Measurements from ENCODE around the gene ISCA2. TPM values are rescaled to one million over a fixed set of nuclear protein-coding genes. Genes with fewer than 3 reads are reported as not detected.
"Not testable (repeated sequence)": the region's sequence is repeated elsewhere in the genome, so short reads cannot be mapped to it uniquely, and the experiment has no call there.

ISCA2 gene
- total RNA-seq, 1 experiment from 2014 or later, result 45.3 TPM

- no peaks in the 10 kb centered on the region for H3K36me3 ChIP-seq (replicated peaks; ENCODE audit: control insufficient read depth, insufficient read depth, low read length)
- H3K27me3 ChIP-seq (ENCODE audit: control insufficient read depth, insufficient read depth, low read length), result no peaks in the 10 kb centered on the region
- H3K4me3 ChIP-seq (ENCODE audit: insufficient read depth, low read depth, low read length), result no peak overlapping the region
- peak; percentile 56 for DNase-seq
Measured at GRCh38 chr14:74524076-74524811, 30.7 kb downstream of the ISCA2 start.

DNA sequence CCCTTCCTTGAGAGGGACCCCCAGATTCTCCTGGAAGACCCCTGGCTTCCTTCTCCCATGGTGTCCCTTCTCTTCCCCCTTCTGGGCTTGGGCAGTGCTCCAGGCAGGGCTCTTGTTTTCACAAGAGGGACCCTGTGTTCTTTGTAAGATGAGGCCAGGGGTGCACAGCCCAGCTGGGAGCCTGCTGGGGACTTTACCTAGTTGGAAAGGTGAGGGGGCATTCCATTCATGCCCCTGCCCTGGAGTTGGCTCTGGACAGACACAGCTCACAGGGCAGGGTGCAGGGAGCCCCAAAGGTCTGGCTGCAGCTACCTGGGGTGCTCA lies 31.2 kb downstream of the ISCA2 start:
- DNase-seq, result no peak
- Histone ChIP-seq H3K27me3 (ENCODE audit: control insufficient read depth, insufficient read depth, low read length) (no peaks in the 10 kb centered on the region), H3K36me3 (replicated peaks; ENCODE audit: control insufficient read depth, insufficient read depth, low read length) (no peaks in the 10 kb centered on the region), H3K4me3 (ENCODE audit: insufficient read depth, low read depth, low read length) (no peak overlapping the region)

GRCh38 chr14:74525361-74525851 lies 31.8 kb downstream of the ISCA2 start:
- no peak for DNase-seq
- no peaks in the 10 kb centered on the region for H3K27me3 ChIP-seq (ENCODE audit: control insufficient read depth, insufficient read depth, low read length)
- no peak overlapping the region for H3K4me3 ChIP-seq (ENCODE audit: insufficient read depth, low read depth, low read length)
- no peaks in the 10 kb centered on the region for H3K36me3 ChIP-seq (replicated peaks; ENCODE audit: control insufficient read depth, insufficient read depth, low read length)

DNA sequence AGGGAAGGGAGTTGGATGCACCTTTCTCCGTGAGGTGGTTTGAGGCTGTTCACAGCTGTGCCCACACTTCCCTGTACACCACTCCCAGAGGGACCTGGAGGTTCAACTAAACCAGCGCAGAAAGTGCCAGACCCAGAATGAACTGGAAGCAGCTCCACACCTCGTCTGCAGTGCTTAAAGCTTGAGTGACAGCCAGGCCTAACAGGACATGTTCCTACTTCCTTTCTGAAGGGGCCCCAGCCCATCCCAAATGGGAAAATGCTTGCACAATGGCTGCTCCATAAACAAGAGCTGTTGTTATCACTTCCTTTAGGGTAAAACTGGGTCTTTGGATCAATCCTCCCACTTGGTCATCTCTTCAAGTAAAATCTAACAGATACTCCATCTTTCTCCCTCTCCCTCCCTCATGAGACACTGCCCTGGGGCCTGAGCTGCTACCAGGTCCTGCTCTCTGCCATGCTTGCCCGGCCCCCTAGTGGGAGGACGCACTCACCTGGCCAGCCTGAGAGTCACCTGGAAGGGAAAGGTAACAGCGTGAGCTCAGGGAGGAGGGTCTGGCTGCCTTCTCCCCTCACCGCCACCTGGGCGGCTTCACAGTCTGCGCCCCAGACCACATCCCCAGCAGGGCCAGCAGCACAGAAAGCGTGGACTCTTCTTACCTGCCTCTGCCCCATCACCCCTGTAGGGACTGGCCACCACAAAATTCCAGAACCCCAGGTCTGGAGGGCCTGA lies 33.5 kb downstream of the ISCA2 start:
- no peaks in the 10 kb centered on the region for H3K27me3 ChIP-seq (ENCODE audit: control insufficient read depth, insufficient read depth, low read length)
- no peaks in the 10 kb centered on the region for H3K36me3 ChIP-seq (replicated peaks; ENCODE audit: control insufficient read depth, insufficient read depth, low read length)
- peak; percentile 74 for DNase-seq
- H3K4me3 ChIP-seq (ENCODE audit: insufficient read depth, low read depth, low read length), result no peak overlapping the region

DNA sequence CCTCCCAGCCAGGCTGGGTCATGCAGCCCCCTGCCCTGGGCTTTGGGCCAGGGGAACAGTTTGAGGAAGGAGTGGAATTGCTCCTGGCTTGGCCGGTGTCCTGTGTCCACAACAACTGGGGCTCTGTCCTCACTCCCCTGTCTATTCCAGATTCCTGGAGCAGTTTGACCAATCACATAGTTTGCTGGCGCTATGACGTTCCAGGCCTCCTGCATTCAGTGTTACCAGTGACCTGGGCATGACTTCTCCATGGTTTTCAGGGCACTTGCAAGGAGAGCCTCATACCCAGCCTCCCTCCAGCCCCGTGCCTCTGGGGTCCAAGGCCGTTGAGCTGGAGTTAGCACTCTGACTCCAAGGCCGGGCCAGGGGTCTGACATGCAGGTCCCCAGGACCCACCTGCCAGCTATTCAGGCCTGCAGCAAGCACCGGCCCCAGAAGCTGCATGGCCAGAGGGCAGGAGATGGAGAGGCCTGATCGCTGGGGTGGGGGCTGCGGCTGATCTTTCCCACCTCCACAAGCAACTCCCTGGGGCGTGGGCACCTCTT lies 34.2 kb downstream of the ISCA2 start:
- H3K27me3 ChIP-seq (ENCODE audit: control insufficient read depth, insufficient read depth, low read length), result no peaks in the 10 kb centered on the region
- no peak overlapping the region for H3K4me3 ChIP-seq (ENCODE audit: insufficient read depth, low read depth, low read length)
- no peak for DNase-seq
- H3K36me3 ChIP-seq (replicated peaks; ENCODE audit: control insufficient read depth, insufficient read depth, low read length), result no peaks in the 10 kb centered on the region

DNA sequence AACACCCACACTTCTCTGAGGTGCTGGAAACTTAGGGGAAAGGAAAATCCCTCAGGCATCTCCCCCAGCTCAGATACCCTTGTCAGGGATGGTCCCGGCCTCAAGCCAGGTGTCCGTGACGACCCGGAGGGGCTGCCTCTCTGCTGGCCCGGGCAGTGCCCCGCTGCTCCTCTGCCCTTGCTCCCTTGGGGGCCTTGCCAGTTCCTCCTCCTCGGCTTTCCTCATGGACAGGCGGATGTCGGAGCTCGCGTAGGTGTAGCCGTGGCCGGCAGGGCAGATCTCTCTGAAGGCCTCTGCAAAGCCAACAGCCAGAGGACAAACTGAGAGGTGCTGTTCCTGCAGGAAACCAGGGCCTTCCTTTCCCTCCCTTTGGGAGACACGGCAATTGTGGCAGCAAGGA lies 34.8 kb downstream of the ISCA2 start:
- Histone ChIP-seq H3K27me3 (ENCODE audit: control insufficient read depth, insufficient read depth, low read length) (no peaks in the 10 kb centered on the region), H3K36me3 (replicated peaks; ENCODE audit: control insufficient read depth, insufficient read depth, low read length) (no peaks in the 10 kb centered on the region), H3K4me3 (ENCODE audit: insufficient read depth, low read depth, low read length) (no peak overlapping the region)
- no peak for DNase-seq

DNA sequence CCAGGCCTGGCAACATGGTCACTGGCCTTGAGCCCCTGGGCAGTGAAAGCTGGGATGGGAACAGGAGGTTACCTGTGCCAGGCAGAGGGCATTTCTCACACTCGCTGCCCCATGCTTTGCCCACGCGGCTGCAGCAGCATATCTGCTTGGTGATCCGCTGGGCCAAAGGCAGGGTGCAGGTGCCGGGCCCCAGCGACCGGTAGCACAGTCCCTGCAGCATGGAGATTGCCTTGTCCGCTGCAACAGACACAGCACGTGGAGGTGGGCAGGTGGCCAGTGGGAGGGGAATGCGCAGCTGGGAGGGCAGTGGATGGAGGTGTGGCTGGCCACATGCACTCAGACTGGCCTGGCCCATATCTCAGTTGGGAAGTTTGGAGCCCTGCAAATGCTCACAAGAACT lies 35.3 kb downstream of the ISCA2 start:
- Histone ChIP-seq H3K36me3 (replicated peaks; ENCODE audit: control insufficient read depth, insufficient read depth, low read length) (no peaks in the 10 kb centered on the region), H3K4me3 (ENCODE audit: insufficient read depth, low read depth, low read length) (no peak overlapping the region), H3K27me3 (ENCODE audit: control insufficient read depth, insufficient read depth, low read length) (no peaks in the 10 kb centered on the region)
- DNase-seq, result no peak

DNA sequence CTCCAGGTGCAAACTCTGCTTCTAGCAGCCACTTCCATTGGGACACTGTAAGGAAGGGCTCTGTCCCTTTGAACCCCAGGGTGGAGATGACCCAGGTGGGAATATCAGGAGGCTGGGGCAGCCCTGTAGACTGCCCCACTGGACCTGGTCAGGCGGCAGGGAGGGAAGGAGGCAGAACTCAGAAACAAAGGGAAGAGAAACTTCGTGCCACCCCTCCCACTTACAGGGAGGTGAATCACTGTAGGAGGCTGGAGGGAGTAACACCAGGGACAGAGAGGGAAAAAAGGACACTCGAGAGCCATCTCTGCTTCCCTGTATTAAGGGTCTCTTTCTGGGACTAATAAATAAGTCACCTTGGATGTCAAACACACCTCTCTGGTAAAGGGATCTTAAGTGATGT lies 37.4 kb downstream of the ISCA2 start:
- Histone ChIP-seq H3K4me3 (ENCODE audit: insufficient read depth, low read depth, low read length) (no peak overlapping the region), H3K27me3 (ENCODE audit: control insufficient read depth, insufficient read depth, low read length) (no peaks in the 10 kb centered on the region), H3K36me3 (replicated peaks; ENCODE audit: control insufficient read depth, insufficient read depth, low read length) (no peaks in the 10 kb centered on the region)
- DNase-seq, result no peak

DNA sequence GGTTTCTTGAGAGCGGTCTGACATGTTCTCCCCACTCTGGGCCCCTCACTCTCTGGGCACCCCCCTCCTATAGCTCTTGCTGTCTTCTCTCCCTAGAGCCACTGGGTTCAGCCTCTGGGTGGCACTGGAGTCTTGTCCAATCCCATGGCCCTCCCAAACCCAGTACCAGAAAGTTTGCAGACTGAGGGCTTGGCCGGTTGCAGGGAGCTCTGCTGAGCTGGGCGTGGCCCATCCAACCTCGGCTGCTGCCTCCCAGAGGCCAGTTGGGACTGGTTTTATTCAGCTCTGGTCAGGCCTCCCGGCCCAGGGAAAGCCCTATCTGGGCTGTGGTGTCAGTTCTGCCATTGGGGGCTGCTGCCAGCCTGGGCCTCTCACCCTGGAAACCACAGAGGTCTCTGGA lies 37.9 kb downstream of the ISCA2 start:
- no peaks in the 10 kb centered on the region for H3K36me3 ChIP-seq (replicated peaks; ENCODE audit: control insufficient read depth, insufficient read depth, low read length)
- H3K4me3 ChIP-seq (ENCODE audit: insufficient read depth, low read depth, low read length), result no peak overlapping the region
- DNase-seq, result peak; percentile 86
- H3K27me3 ChIP-seq (ENCODE audit: control insufficient read depth, insufficient read depth, low read length), result no peaks in the 10 kb centered on the region

DNA sequence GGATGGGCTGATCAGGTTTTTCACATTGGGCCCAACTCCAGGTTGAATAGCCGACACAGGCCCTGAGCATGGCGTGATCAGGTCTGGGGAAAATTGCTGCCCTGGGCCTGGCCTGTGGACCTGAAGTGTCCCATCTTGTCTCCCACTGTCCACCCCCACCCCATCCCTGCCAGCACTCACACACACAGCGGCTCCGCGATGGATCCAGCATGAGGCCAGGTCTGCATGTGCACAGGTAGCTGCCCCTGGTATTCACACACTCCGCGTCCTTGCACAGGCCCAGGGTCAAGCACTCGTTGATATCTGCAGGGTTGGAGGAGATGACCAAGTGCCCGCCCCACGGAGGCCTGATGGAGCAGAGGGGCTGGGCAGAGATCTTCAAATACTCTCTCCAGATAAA lies 38.7 kb downstream of the ISCA2 start:
- no peaks in the 10 kb centered on the region for H3K36me3 ChIP-seq (replicated peaks; ENCODE audit: control insufficient read depth, insufficient read depth, low read length)
- no peak overlapping the region for H3K4me3 ChIP-seq (ENCODE audit: insufficient read depth, low read depth, low read length)
- no peak for DNase-seq
- H3K27me3 ChIP-seq (ENCODE audit: control insufficient read depth, insufficient read depth, low read length), result no peaks in the 10 kb centered on the region

- DNase-seq, result no peak
- H3K27me3 ChIP-seq (ENCODE audit: control insufficient read depth, insufficient read depth, low read length), result no peaks in the 10 kb centered on the region
- no peaks in the 10 kb centered on the region for H3K36me3 ChIP-seq (replicated peaks; ENCODE audit: control insufficient read depth, insufficient read depth, low read length)
- no peak overlapping the region for H3K4me3 ChIP-seq (ENCODE audit: insufficient read depth, low read depth, low read length)
Measured at GRCh38 chr14:74533576-74533975, 40.0 kb downstream of the ISCA2 start.

DNA sequence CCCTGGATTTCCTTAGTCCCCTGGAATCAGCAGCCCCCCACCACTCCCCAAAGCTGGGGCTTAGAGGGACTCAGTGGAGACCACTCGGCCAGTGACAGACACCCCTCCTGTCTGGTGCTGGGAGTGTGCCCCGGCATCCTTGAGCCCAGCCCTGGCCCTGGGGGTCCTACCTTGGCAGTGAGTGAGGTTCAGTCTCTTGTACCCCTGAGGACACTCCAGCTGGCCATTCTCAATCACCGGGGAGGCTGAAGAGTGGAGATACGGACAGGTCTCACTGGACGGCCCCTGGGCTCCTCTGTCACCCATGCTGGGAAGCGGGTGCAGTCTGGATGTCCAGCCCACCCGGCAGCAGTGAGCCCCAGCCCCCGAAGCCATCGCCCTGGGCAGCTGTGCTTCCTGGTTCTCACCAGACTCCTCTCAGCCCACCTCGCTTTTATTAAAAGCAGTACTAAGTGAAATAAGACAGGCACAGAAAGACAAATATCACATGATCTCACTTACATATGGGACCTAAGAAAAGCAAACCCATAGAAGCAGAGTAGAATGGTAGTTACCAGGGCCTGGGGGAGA lies 42.3 kb downstream of the ISCA2 start:
- Histone ChIP-seq H3K36me3 (replicated peaks; ENCODE audit: control insufficient read depth, insufficient read depth, low read length) (no peaks in the 10 kb centered on the region), H3K4me3 (ENCODE audit: insufficient read depth, low read depth, low read length) (no peak overlapping the region), H3K27me3 (ENCODE audit: control insufficient read depth, insufficient read depth, low read length) (no peaks in the 10 kb centered on the region)
- no peak for DNase-seq

DNA sequence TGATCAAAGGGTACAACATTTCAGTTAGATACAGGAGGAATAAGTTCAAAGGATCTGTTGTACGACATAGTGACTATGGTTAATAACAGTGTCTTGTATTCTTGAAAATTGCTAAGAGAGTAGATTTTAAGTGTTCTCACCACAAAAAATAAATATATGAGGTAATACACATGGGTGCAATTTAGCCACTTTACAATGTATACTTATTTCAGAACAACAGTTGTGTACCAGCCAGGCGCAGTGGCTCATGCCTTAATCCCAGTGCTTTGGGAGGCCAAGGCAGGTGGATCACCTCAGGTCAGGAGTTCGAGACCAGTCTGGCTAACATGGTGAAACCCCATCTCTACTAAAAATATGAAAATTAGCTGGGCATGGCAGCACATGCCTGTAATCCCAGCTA lies 42.8 kb downstream of the ISCA2 start:
- H3K4me3 ChIP-seq (ENCODE audit: insufficient read depth, low read depth, low read length); DNase-seq; H3K36me3 ChIP-seq (replicated peaks; ENCODE audit: control insufficient read depth, insufficient read depth, low read length); H3K27me3 ChIP-seq (ENCODE audit: control insufficient read depth, insufficient read depth, low read length): not testable (repeated sequence)

GRCh38 chr14:74538411-74539391 lies 45.1 kb downstream of the ISCA2 start:
- no peak for DNase-seq
- H3K36me3 ChIP-seq (replicated peaks; ENCODE audit: control insufficient read depth, insufficient read depth, low read length), result no peaks in the 10 kb centered on the region
- no peaks in the 10 kb centered on the region for H3K27me3 ChIP-seq (ENCODE audit: control insufficient read depth, insufficient read depth, low read length)
- no peak overlapping the region for H3K4me3 ChIP-seq (ENCODE audit: insufficient read depth, low read depth, low read length)

Data from H7 (cell line).